Ecto neural progenitor cell (in vitro differentiated cells): Measurements from ENCODE around the gene KAT8.
"Not testable (repeated sequence)": the region's sequence is repeated elsewhere in the genome, so short reads cannot be mapped to it uniquely, and the experiment has no call there.

Experiments used
- DNase-seq: peaks from one replicate; pipeline ENCODE4 v3.0.0-alpha.2; 2018; ENCODE audit warnings: low spot score

Gene KAT8

GRCh38 chr16:31148896-31149295 lies 31.4 kb downstream of the KAT8 start:
- no peak for DNase-seq

DNA sequence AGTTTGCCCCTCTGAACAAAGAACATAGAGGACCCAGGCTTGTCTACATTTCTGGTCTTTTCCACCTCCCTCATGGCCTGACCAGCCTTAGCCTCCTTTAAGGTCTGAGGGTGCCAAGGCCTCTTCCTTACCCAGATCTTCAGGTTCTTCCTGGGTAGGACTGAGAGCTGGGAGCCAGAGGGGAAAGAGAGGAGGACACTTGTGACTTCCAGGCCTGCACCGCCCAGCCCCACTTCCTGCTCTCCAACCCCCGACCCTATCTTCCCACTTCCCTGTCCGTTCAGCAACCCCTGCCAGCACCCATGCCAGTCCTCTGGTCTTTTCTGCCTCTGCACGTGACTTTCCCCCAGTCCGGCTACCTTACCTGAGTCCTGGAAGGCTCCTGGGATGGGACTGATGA lies 31.9 kb downstream of the KAT8 start:
- no peak for DNase-seq

DNA sequence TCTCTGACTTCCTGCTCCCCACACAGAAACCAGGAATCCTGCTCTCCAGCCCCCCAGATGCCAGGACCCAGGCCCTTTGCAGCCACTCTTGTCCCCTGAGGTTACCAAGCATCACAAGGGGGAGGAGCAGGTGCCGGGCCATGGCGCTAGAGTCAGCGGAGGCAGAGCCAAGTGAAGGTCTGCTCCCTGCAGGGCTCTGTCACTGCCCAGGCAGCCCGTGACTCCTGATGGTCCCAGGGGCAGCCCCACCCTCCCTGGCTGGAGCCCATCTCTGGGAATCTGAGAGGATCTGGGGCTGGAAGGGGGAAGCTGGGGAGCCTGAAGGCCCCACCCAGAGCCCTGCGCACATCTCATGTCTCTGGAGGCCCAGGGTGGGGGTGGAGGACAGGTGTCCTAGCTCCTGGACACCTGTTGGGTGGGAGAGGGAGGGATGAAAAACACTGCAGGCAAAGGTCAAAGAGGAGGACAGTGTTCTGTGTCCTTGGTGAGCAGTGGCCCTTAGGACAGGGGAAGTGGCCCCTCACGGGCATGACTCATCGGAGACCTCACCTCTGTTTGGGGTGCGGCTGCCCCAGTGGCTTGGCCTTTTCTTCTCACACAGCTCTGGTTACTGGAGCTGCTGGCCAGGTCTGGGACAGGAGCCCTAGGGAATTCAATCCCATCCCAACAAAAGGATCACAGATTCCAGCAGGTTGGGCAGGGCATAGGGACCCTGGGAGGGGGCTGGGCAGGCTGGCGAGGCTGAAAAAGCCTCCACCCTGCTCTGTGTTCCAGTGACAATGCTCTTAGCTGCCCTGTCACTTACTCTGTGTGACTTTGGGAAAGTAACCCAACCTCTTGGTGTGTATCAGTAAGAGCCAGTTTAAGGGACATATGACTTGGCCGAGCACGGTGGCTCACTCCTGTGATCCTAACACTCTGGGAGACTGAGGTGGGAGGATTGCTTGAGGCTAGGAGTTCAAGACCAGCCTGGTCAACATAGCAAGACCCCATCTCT lies 32.7 kb downstream of the KAT8 start, which contains the start of gene PRSS36:
Gene PRSS36, minus strand, starts transcription at position 173 of the 997 bp plus-strand sequence. Its CDS starts 31 bp downstream, at position 142.
- DNase-seq: no peak

GRCh38 chr16:31150976-31151375 lies 33.5 kb downstream of the KAT8 start:
- not testable (repeated sequence) for DNase-seq

DNA sequence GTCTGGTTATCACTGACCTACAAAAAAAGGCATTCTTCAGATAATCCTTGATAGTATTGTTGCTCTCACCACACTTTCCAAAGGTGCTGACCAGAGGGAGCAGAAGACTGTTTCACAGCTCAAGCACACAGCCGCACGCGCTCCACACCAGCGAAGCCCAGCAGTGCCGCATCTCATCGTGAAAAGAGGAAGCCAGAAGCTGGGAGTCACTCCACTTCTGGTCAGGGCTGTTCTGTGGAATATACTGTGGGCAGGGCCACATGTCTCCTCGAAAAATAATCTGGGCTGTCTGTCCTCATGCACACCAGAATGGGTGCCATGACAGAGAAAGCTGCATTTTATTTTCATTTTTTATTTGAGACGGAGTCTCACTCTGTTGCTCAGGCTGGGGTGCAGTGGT lies 39.7 kb downstream of the KAT8 start:
- no peak for DNase-seq

DNA sequence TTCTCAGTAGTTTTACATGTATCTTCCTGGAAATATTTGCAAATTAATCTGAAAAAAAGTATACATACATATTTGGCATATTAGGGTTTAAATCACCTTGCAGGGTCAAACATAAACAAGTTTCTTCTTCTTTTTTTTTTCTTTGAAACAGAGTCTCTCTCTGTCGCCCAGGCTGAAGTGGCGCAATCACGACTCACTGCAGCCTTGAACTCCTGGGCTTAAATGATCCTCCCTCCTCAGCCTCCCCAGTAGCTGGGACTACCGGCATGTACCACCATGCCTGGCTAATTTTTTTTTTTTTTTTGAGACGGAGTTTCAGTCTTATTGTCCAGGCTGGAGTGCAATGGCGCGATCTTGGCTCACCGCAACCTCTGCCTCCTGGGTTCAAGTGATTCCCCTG lies 49.9 kb downstream of the KAT8 start:
- no peak for DNase-seq

DNA sequence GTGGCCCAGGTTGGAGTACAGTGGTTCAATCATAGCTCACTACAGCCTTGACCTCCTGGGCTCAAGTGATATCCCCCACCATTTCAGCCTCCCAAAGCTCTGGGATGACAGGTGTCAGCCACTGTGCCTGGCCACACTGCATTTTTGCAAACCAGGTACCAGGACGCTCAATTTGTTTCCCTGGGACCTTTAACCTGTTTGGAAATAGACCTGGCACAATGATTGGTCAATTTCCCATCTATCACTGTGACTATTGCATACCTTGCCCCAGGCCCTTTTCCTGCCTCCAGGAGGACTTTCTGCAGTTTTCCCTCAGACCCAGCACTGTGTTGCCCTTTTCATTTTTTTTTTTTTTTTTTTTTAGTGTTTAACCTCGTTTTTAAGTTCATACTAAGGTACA lies 51.4 kb downstream of the KAT8 start:
- DNase-seq: no peak

GRCh38 chr16:31170048-31170447 lies 52.6 kb downstream of the KAT8 start:
- not testable (repeated sequence) for DNase-seq

DNA sequence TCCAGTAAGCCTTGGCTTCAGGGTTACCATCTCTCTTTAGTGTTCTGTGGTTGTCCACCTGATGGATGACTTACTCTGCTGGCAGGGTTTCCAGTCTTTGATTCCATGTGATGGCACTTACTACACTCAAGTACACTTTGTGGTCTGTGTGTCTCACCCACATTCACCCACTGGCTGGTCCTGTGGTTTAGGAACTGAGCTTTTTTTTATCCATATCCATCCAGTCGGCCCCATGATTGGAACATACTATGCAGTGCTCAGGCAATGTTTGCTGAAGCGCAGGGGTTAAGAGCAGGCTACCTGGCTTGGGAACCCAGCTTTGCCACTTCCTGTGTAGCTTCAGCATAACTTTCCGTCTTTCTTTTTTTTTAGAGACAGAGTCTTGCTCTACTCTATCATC lies 59.7 kb downstream of the KAT8 start:
- DNase-seq: no peak

- DNase-seq: no peak
Measured at GRCh38 chr16:31179219-31179746, 61.8 kb downstream of the KAT8 start.

DNA sequence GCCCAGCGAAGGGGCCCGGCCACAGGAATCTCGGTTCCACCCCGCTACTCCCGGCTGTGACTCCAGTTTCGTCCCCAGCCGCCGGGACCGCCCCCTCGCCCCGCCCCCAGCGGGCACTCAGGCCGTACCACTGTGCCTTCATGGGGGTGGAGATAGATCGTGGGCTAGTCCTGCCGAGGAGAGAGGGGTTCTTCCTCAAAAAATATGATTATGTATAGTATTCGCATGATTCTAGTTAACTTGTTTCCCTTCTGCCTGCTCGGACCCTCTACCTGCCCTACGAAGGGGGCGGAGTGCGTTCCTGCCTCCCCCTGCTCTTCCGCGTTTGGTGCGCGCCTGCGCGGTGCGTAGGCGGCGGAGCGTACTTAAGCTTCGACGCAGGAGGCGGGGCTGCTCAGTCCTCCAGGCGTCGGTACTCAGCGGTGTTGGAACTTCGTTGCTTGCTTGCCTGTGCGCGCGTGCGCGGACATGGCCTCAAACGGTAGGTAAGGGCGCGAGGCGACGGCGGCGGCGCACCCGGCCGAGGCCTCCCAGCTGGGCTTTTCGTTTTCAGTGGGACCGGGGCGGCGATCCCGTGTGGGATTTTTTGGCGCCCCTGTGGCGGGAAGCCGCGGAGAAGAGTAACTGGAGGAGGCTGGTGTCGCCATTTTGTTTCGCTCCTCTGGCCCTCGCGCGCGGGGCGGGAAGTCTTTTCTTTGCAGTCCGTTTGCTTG lies 62.4 kb downstream of the KAT8 start, which contains the start of gene FUS:
Gene FUS, plus strand, starts transcription at position 393 of the 713 bp plus-strand sequence. Its CDS starts 76 bp downstream, at position 469.
- DNase-seq: peak; percentile 95
